Endothelial cell of hepatic sinusoid (primary cell): ENCODE data around the gene RUSC2.

ENCODE experiments used
- in situ Hi-C: cut with HindIII; loops from 2 replicates; pipeline ENCODE4 v1.10.0; 2017; ENCODE audit warnings: low sequenced_read_pairs

The RUSC2 gene

GRCh38 chr9:35489313-35490154, at the start of gene RUSC2:
RUSC2 (plus strand) TSS chr9:35490111; CDS start chr9:35546522, 56,411 bp downstream.
- in situ Hi-C loops, result no loop called here

- in situ Hi-C loops, result no loop called here
Measured at GRCh38 chr9:35446012-35446411, 43.9 kb upstream of the RUSC2 start.

- in situ Hi-C loops, result no loop called here
Measured at GRCh38 chr9:35448496-35448895, 41.4 kb upstream of the RUSC2 start.

GRCh38 chr9:35452481-35452880, 37.4 kb upstream of the RUSC2 start:
- in situ Hi-C loops, result no loop called here

- in situ Hi-C loops, result no loop called here
Measured at GRCh38 chr9:35453786-35454185, 36.1 kb upstream of the RUSC2 start.

GRCh38 chr9:35464141-35465025, 25.5 kb upstream of the RUSC2 start:
- in situ Hi-C loops, result no loop called here

- in situ Hi-C loops, result no loop called here
Measured at GRCh38 chr9:35470340-35470739, 19.6 kb upstream of the RUSC2 start.

- in situ Hi-C loops, result no loop called here
Measured at GRCh38 chr9:35470894-35471293, 19.0 kb upstream of the RUSC2 start.

- in situ Hi-C loops, result loop anchor here (5.0 kb wide), 2 partner anchors 61 to 174 kb away; no protein-coding TSS in a partner anchor
Measured at GRCh38 chr9:35476596-35476995, 13.3 kb upstream of the RUSC2 start.

- in situ Hi-C loops, result loop anchor here (5.0 kb wide), 2 partner anchors 60 to 175 kb away; no protein-coding TSS in a partner anchor
Measured at GRCh38 chr9:35477211-35477855, 12.6 kb upstream of the RUSC2 start.

- in situ Hi-C loops, result loop anchor here (5.0 kb wide), 2 partner anchors 58 to 177 kb away; no protein-coding TSS in a partner anchor
Measured at GRCh38 chr9:35478871-35479270, 11.0 kb upstream of the RUSC2 start.

- in situ Hi-C loops, result no loop called here
Measured at GRCh38 chr9:35481347-35481975, 8.4 kb upstream of the RUSC2 start.

- in situ Hi-C loops, result no loop called here
Measured at GRCh38 chr9:35482071-35482470, 7.8 kb upstream of the RUSC2 start.

- in situ Hi-C loops, result no loop called here
Measured at GRCh38 chr9:35484406-35484805, 5.5 kb upstream of the RUSC2 start.

GRCh38 chr9:35487081-35487480, 2.8 kb upstream of the RUSC2 start:
- in situ Hi-C loops, result no loop called here

- in situ Hi-C loops, result no loop called here
Measured at GRCh38 chr9:35488021-35488420, 1.9 kb upstream of the RUSC2 start.

GRCh38 chr9:35488566-35489312, 1.2 kb upstream of the RUSC2 start:
- in situ Hi-C loops, result no loop called here

GRCh38 chr9:35490155-35490909, 421 bp downstream of the RUSC2 start:
- in situ Hi-C loops, result no loop called here

- in situ Hi-C loops, result no loop called here
Measured at GRCh38 chr9:35490910-35491465, 1.1 kb downstream of the RUSC2 start.
